Measurements from ENCODE around the gene NAV3.

NAV3 gene

DNA sequence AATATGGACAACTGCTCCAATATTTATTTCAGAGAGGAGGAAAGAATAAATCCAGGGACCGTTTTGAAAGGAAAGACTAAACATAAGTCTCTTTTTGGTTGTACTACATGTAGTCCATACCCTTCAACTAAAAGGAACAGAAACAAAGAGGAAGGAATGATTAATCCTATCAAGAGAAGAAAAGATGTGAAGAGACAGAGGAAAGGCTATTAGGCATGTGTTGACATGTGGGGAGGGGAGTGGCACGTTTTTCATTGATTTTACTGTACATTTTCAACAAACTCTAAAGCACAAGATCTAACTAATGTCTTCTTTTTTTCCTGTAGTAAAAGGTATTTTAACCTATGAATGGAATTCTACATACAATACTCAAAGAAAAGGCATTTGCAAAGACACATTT lies 85.6 kb downstream of the NAV3 start:
- Histone ChIP-seq H3K9me2 (replicated peaks; ENCODE audit: low read depth, low read length) (no peaks in the 10 kb centered on the region), H3K27me3 (ENCODE audit: insufficient read depth, low read length, poor library complexity, severe bottlenecking) (no peaks in the 10 kb centered on the region), H3K9ac (ENCODE audit: low read depth, low read length, poor library complexity, severe bottlenecking) (no peak overlapping the region), H3K4me1 (ENCODE audit: insufficient read depth, low read length, poor library complexity, severe bottlenecking) (no peaks in the 10 kb centered on the region), H3K79me2 (ENCODE audit: insufficient read depth, low read length) (no peaks in the 10 kb centered on the region), H3K36me3 (ENCODE audit: insufficient read depth, low read length) (no peaks in the 10 kb centered on the region), H4K20me1 (ENCODE audit: insufficient read depth, low read length, poor library complexity, severe bottlenecking) (no peaks in the 10 kb centered on the region), H3K9me3 (ENCODE audit: insufficient read depth, low read depth, low read length) (no peaks in the 10 kb centered on the region), H3K4me2 (ENCODE audit: low read depth, low read length, poor library complexity, severe bottlenecking) (no peak overlapping the region), H3F3A (ENCODE audit: low read depth) (no peaks in the 10 kb centered on the region), H2AFZ (ENCODE audit: low read length) (no peak overlapping the region), H3K4me3 (ENCODE audit: low read length, poor library complexity, severe bottlenecking) (no peak overlapping the region)
- no peak for TF ChIP-seq EZH2phosphoT487 (IDR thresholded peaks at IDR 0.05; ENCODE audit: borderline replicate concordance)
- TF ChIP-seq, protein P1, sequence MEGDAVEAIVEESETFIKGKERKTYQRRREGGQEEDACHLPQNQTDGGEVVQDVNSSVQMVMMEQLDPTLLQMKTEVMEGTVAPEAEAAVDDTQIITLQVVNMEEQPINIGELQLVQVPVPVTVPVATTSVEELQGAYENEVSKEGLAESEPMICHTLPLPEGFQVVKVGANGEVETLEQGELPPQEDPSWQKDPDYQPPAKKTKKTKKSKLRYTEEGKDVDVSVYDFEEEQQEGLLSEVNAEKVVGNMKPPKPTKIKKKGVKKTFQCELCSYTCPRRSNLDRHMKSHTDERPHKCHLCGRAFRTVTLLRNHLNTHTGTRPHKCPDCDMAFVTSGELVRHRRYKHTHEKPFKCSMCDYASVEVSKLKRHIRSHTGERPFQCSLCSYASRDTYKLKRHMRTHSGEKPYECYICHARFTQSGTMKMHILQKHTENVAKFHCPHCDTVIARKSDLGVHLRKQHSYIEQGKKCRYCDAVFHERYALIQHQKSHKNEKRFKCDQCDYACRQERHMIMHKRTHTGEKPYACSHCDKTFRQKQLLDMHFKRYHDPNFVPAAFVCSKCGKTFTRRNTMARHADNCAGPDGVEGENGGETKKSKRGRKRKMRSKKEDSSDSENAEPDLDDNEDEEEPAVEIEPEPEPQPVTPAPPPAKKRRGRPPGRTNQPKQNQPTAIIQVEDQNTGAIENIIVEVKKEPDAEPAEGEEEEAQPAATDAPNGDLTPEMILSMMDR (conservative IDR thresholded peaks at IDR 0.05; ENCODE audit: low read length): no peak

DNA sequence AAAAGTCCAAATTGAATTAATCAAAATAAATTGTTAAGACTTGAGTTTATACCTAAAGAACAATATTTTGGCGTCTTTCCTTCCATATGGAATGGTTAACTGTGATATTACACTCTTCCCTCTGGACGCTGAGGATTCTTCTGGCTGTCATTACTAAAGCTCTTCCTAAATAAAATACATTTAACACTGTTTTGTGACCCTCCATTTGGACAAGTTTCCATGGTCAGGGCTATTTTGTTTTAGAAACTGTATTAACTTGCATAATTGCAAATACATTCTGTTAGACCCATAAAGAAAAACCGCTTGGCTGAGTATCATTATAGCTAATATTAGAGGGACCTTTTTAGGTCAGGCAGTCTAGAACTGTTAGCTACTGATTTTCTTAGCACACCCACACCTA lies 87.4 kb downstream of the NAV3 start:
- Histone ChIP-seq H3K36me3 (ENCODE audit: insufficient read depth, low read length) (no peaks in the 10 kb centered on the region), H3K4me2 (ENCODE audit: low read depth, low read length, poor library complexity, severe bottlenecking) (no peak overlapping the region), H3K4me1 (ENCODE audit: insufficient read depth, low read length, poor library complexity, severe bottlenecking) (no peaks in the 10 kb centered on the region), H3K9ac (ENCODE audit: low read depth, low read length, poor library complexity, severe bottlenecking) (no peak overlapping the region), H3K27me3 (ENCODE audit: insufficient read depth, low read length, poor library complexity, severe bottlenecking) (no peaks in the 10 kb centered on the region), H3K9me2 (replicated peaks; ENCODE audit: low read depth, low read length) (no peaks in the 10 kb centered on the region), H2AFZ (ENCODE audit: low read length) (no peak overlapping the region), H3K9me3 (ENCODE audit: insufficient read depth, low read depth, low read length) (no peaks in the 10 kb centered on the region), H4K20me1 (ENCODE audit: insufficient read depth, low read length, poor library complexity, severe bottlenecking) (no peaks in the 10 kb centered on the region), H3K79me2 (ENCODE audit: insufficient read depth, low read length) (no peaks in the 10 kb centered on the region), H3F3A (ENCODE audit: low read depth) (no peaks in the 10 kb centered on the region), H3K4me3 (ENCODE audit: low read length, poor library complexity, severe bottlenecking) (no peak overlapping the region)
- TF ChIP-seq EZH2phosphoT487 (IDR thresholded peaks at IDR 0.05; ENCODE audit: borderline replicate concordance): no peak
- TF ChIP-seq, protein P1 (conservative IDR thresholded peaks at IDR 0.05; ENCODE audit: low read length): no peak

DNA sequence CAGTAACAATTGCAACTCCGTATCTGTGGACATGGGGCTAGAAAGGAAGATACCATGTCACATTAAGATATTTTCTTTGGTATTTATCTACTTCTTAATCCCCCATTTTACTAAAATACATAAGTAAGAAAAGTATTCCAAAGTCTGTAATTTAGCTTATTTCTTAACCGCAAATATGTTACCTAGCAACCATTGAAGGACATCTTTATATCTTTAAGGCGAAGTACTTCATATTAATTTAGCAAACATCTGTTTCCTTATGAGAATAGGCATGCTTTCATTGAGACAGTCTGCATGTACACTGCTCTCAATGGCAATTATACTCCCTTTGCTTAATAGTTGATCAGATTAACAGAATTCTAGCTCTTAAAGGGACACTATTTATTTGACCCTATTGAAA lies 88.8 kb downstream of the NAV3 start:
- Histone ChIP-seq H3K27me3 (ENCODE audit: insufficient read depth, low read length, poor library complexity, severe bottlenecking) (no peaks in the 10 kb centered on the region), H3K4me3 (ENCODE audit: low read length, poor library complexity, severe bottlenecking) (no peak overlapping the region), H3K4me2 (ENCODE audit: low read depth, low read length, poor library complexity, severe bottlenecking) (no peak overlapping the region), H3K9me2 (replicated peaks; ENCODE audit: low read depth, low read length) (no peaks in the 10 kb centered on the region), H3K4me1 (ENCODE audit: insufficient read depth, low read length, poor library complexity, severe bottlenecking) (no peaks in the 10 kb centered on the region), H4K20me1 (ENCODE audit: insufficient read depth, low read length, poor library complexity, severe bottlenecking) (no peaks in the 10 kb centered on the region), H3K79me2 (ENCODE audit: insufficient read depth, low read length) (no peaks in the 10 kb centered on the region), H3F3A (ENCODE audit: low read depth) (no peaks in the 10 kb centered on the region), H3K36me3 (ENCODE audit: insufficient read depth, low read length) (no peaks in the 10 kb centered on the region), H3K9ac (ENCODE audit: low read depth, low read length, poor library complexity, severe bottlenecking) (no peak overlapping the region), H2AFZ (ENCODE audit: low read length) (no peak overlapping the region), H3K9me3 (ENCODE audit: insufficient read depth, low read depth, low read length) (no peaks in the 10 kb centered on the region)
- TF ChIP-seq, protein P1 (conservative IDR thresholded peaks at IDR 0.05; ENCODE audit: low read length): no peak
- no peak for TF ChIP-seq EZH2phosphoT487 (IDR thresholded peaks at IDR 0.05; ENCODE audit: borderline replicate concordance)
